ENCODE data around the gene LY6G5C. TPM values are rescaled to one million over a fixed set of nuclear protein-coding genes. Genes with fewer than 3 reads are reported as not detected.
A peak's percentile ranks its signal among the peaks of the same experiment; 100 is the strongest.

LY6G5C gene
- total RNA-seq, 1 experiment from 2014 or later = 0.62 TPM

DNA sequence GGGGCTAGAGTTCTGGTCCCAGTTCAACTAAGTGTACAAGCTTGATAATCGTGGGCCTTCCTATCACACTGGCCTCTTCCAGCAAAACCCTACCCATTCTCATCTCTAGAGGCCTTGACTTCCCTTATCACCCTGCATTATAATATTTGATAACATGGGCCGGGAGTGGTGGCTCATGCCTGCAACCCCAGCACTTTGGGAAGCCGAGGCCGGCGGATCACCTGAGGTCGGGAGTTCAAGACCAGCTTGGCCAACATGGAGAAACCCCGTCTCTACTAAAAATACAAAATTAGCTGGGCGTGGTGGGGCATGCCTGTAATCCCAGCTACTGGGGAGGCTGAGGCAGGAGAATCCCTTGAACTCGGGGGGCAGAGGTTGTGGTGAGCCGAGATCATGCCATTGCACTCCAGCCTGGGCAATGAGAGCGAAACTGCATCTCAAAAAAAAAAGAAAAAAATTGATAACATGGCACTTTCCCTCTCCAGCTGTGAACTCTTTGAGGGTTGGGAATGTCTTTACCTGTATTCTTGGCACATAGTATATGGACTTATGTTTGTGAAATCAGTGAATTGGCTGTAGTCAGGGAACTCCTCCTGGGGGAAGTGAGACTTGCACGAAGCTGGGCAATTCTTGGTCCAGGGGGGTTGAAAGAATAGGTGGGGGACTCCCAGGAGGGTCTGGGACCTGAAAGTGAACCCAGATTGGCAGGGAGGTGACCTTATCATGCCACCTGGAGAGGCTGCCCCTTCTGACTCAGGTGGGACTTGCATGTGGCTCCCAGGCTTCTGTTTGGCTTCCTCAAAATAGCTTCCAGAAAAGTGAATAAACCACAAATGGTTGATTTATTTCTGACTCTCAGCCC lies 19.4 kb downstream of the LY6G5C start:
- DNase-seq (ENCODE audit: low read depth, low spot score) = no peak
- H3K27ac ChIP-seq (ENCODE audit: low read length) = peak overlapping the region; percentile 98
- CTCF ChIA-PET = interaction anchor here (0.7 kb wide), 1 partner anchor 9 kb away, joined by 6 read pairs; no protein-coding TSS in a partner anchor

GRCh38 chr6:31660381-31661261 lies 20.2 kb downstream of the LY6G5C start, which contains the start of gene C6orf47:
Gene C6orf47, minus strand, starts transcription at chr6:31660778. Its CDS starts 831 bp downstream, at chr6:31659947.
- ATAC-seq (peak; percentile 89), DNase-seq (ENCODE audit: low read depth, low spot score) (no peak)
- intact Hi-C loops (cut with micrococcal nuclease; ENCODE audit: unreplicated experiment) (no loop called here), in situ Hi-C loops (cut with HindIII; ENCODE audit: low pct_unique_long_range_greater_than_20kb, low sequenced_read_pairs) (no loop called here)
- Histone ChIP-seq H3K27me3 (ENCODE audit: control insufficient read depth, insufficient read depth, low read length) (no peaks in the 10 kb centered on the region), H3K27ac (ENCODE audit: low read length) (peak within 1 kb of the TSS; percentile 98), H3K36me3 (ENCODE audit: control insufficient read depth, insufficient read depth, low read length) (peaks cover 5% of the 10 kb centered on the region; the same call in 1 of the 2 replicates), H3K4me1 (ENCODE audit: control insufficient read depth, insufficient read depth, low read length) (peaks cover 31% of the 10 kb centered on the region), H3K9me3 (ENCODE audit: control insufficient read depth, insufficient read depth, low read depth, low read length) (no peaks in the 10 kb centered on the region), H3K4me3 (ENCODE audit: low read depth in 2 of 2, low read length in 2 of 2) (peak within 1 kb of the TSS; percentile 99)
- BruUV-seq (replicated peaks) = no TSS peak
- POLR2A ChIA-PET = interaction anchor here (0.6 to 2.3 kb wide), 4 partner anchors 8 to 441 kb away, joined by 3 to 10 read pairs (median 6); partner anchors contain the start of genes BAG6 and HSPA1B
- TF ChIP-seq, protein P1, sequence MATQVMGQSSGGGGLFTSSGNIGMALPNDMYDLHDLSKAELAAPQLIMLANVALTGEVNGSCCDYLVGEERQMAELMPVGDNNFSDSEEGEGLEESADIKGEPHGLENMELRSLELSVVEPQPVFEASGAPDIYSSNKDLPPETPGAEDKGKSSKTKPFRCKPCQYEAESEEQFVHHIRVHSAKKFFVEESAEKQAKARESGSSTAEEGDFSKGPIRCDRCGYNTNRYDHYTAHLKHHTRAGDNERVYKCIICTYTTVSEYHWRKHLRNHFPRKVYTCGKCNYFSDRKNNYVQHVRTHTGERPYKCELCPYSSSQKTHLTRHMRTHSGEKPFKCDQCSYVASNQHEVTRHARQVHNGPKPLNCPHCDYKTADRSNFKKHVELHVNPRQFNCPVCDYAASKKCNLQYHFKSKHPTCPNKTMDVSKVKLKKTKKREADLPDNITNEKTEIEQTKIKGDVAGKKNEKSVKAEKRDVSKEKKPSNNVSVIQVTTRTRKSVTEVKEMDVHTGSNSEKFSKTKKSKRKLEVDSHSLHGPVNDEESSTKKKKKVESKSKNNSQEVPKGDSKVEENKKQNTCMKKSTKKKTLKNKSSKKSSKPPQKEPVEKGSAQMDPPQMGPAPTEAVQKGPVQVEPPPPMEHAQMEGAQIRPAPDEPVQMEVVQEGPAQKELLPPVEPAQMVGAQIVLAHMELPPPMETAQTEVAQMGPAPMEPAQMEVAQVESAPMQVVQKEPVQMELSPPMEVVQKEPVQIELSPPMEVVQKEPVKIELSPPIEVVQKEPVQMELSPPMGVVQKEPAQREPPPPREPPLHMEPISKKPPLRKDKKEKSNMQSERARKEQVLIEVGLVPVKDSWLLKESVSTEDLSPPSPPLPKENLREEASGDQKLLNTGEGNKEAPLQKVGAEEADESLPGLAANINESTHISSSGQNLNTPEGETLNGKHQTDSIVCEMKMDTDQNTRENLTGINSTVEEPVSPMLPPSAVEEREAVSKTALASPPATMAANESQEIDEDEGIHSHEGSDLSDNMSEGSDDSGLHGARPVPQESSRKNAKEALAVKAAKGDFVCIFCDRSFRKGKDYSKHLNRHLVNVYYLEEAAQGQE (IDR thresholded peaks at IDR 0.05; ENCODE audit: insufficient read depth in 1 of 2, low read depth in 2 of 2, low read length in 1 of 2) = peak in 1 of 2 experiments; percentile 50; a peak in 1 of 4 replicates
- TF ChIP-seq, protein P2, sequence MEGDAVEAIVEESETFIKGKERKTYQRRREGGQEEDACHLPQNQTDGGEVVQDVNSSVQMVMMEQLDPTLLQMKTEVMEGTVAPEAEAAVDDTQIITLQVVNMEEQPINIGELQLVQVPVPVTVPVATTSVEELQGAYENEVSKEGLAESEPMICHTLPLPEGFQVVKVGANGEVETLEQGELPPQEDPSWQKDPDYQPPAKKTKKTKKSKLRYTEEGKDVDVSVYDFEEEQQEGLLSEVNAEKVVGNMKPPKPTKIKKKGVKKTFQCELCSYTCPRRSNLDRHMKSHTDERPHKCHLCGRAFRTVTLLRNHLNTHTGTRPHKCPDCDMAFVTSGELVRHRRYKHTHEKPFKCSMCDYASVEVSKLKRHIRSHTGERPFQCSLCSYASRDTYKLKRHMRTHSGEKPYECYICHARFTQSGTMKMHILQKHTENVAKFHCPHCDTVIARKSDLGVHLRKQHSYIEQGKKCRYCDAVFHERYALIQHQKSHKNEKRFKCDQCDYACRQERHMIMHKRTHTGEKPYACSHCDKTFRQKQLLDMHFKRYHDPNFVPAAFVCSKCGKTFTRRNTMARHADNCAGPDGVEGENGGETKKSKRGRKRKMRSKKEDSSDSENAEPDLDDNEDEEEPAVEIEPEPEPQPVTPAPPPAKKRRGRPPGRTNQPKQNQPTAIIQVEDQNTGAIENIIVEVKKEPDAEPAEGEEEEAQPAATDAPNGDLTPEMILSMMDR (IDR thresholded peaks at IDR 0.05) = no peak
- TF ChIP-seq TCF7L2 (IDR thresholded peaks at IDR 0.05; ENCODE audit: low read depth, low read length) = no peak
- peak; percentile 92 for TF ChIP-seq POLR2AphosphoS5 (IDR thresholded peaks at IDR 0.05; ENCODE audit: low read depth, low read length)
- TF ChIP-seq SIN3A (IDR thresholded peaks at IDR 0.05; ENCODE audit: borderline replicate concordance, insufficient read depth, low read depth, low read length) = peak; percentile 47; the same call in 1 of the 2 replicates
- CTCF ChIA-PET = interaction anchor here (0.7 kb wide), 1 partner anchor 9 kb away, joined by 6 read pairs; no protein-coding TSS in a partner anchor

More for the DNA sequence above, 19.4 kb downstream of the LY6G5C start:
- no TSS peak for BruUV-seq (replicated peaks)
- no peaks in the 10 kb centered on the region for H3K9me3 ChIP-seq (ENCODE audit: control insufficient read depth, insufficient read depth, low read depth, low read length)
- no peak for ATAC-seq
- H3K4me3 ChIP-seq (ENCODE audit: low read depth in 2 of 2, low read length in 2 of 2) = peak overlapping the region; percentile 99
- TF ChIP-seq POLR2AphosphoS5 (IDR thresholded peaks at IDR 0.05; ENCODE audit: low read depth, low read length) = no peak
- no peak for TF ChIP-seq TCF7L2 (IDR thresholded peaks at IDR 0.05; ENCODE audit: low read depth, low read length)
- TF ChIP-seq SIN3A (IDR thresholded peaks at IDR 0.05; ENCODE audit: borderline replicate concordance, insufficient read depth, low read depth, low read length) = no peak
- TF ChIP-seq, protein P2 (IDR thresholded peaks at IDR 0.05) = no peak
- TF ChIP-seq, protein P1 (IDR thresholded peaks at IDR 0.05; ENCODE audit: insufficient read depth in 1 of 2, low read depth in 2 of 2, low read length in 1 of 2) = no peak
- in situ Hi-C loops (cut with HindIII; ENCODE audit: low pct_unique_long_range_greater_than_20kb, low sequenced_read_pairs) = no loop called here
- intact Hi-C loops (cut with micrococcal nuclease; ENCODE audit: unreplicated experiment) = no loop called here
- no peaks in the 10 kb centered on the region for H3K27me3 ChIP-seq (ENCODE audit: control insufficient read depth, insufficient read depth, low read length)
- POLR2A ChIA-PET = interaction anchor here (0.6 to 2.3 kb wide), 4 partner anchors 9 to 440 kb away, joined by 3 to 10 read pairs (median 6); partner anchors contain the start of genes BAG6 and HSPA1B
- peaks cover 31% of the 10 kb centered on the region for H3K4me1 ChIP-seq (ENCODE audit: control insufficient read depth, insufficient read depth, low read length)
- peaks cover 10% of the 10 kb centered on the region; the same call in 1 of the 2 replicates for H3K36me3 ChIP-seq (ENCODE audit: control insufficient read depth, insufficient read depth, low read length)

All from Panc1 (cell line).